Colonic mucosa (tissue), 4 donors: Measurements from ENCODE around the gene NMT2. TPM values are rescaled to one million over a fixed set of nuclear protein-coding genes. Genes with fewer than 3 reads are reported as not detected.

Experiments used
- DNase-seq: peaks from one replicate; pipeline ENCODE4 v3.0.0-alpha.2; 2020
- H3K27ac ChIP-seq: fragments of 200-600 bp; one replicate; pipeline ENCODE4 v1.8.0; 2021
- H3K27me3 ChIP-seq: fragments of 200-600 bp; one replicate; pipeline ENCODE4 v1.8.0; 2021
- H3K36me3 ChIP-seq: fragments of 200-600 bp; one replicate; pipeline ENCODE4 v1.8.0; 2021
- H3K4me1 ChIP-seq: fragments of 200-600 bp; one replicate; pipeline ENCODE4 v1.8.0; 2021; ENCODE audit warnings: mild to moderate bottlenecking
- H3K4me3 ChIP-seq: fragments of 200-600 bp; one replicate; pipeline ENCODE4 v1.8.0; 2021
- H3K9ac ChIP-seq, 2 donors: one replicate each; pipeline ENCODE4 v1.7.0; 2013; ENCODE audit warnings: control low read depth in 2 of 2, low read depth in 2 of 2, low read length in 2 of 2
- H3K9me3 ChIP-seq: fragments of 200-600 bp; one replicate; pipeline ENCODE4 v1.8.0; 2021
- CTCF ChIP-seq: fragments of 200-600 bp; IDR thresholded peaks from one replicate; pipeline ENCODE4 v1.8.0; 2022; ENCODE audit warnings: antibody characterized with exemption, mild to moderate bottlenecking
- intact Hi-C: fragments of 100-400 bp; cut with DNase I; formaldehyde crosslinking; loops from one replicate; pipeline ENCODE4 v1.14.1; 2022
- total RNA-seq, 2 donors: library from RNA; stranded (reverse); fragmentation: NEBNext Ultra II Directional in 1 of 2; extraction: Animal tissue kit (Norgen Biotek cat#: 25700) in 1 of 2; gene quantifications; one replicate each; pipeline ENCODE4 v1.2.1, GENCODE V29; 2021
- donor health status: healthy.
- donor health status: DM: no; HTN: no; CAD: no.
- donor health status: DM: no; HTN: no; CAD: no.

The NMT2 gene
- total RNA-seq, 2 donors from 2014 or later, result 12.4 to 14.4 TPM

- intact Hi-C loops, result no loop called here
- H3K36me3 ChIP-seq, result no peaks in the 10 kb centered on the region
- H3K9me3 ChIP-seq, result no peaks in the 10 kb centered on the region
- no peak for TF ChIP-seq CTCF
- no peak overlapping the region for H3K27ac ChIP-seq
- H3K27me3 ChIP-seq, result no peaks in the 10 kb centered on the region
- no peak overlapping the region for H3K9ac ChIP-seq
- no peak for DNase-seq
- H3K4me3 ChIP-seq, result no peak overlapping the region
- no peaks in the 10 kb centered on the region for H3K4me1 ChIP-seq
These were observed 30.9 kb downstream of the NMT2 start for GRCh38 chr10:15137636-15138035.

DNA sequence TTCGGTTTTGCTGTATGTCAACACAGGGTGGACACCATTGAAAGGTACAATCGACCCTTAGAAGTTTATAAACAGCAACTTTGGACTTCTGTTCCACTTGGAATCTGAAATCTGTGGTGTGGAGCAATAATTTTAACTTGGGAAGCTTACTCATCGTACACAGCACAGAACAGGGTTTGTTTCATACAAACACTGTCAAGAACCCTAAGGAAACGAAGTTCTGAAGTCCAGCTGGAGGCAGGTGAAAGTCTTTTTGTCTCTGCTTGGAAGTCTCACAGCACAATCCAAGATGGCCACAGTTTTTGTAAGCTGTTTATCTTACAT lies 31.5 kb downstream of the NMT2 start:
- no peak overlapping the region for H3K4me3 ChIP-seq
- no peak overlapping the region for H3K9ac ChIP-seq
- H3K27me3 ChIP-seq, result no peaks in the 10 kb centered on the region
- intact Hi-C loops, result no loop called here
- H3K27ac ChIP-seq, result no peak overlapping the region
- no peaks in the 10 kb centered on the region for H3K9me3 ChIP-seq
- H3K4me1 ChIP-seq, result no peaks in the 10 kb centered on the region
- no peak for DNase-seq
- no peak for TF ChIP-seq CTCF
- no peaks in the 10 kb centered on the region for H3K36me3 ChIP-seq

DNA sequence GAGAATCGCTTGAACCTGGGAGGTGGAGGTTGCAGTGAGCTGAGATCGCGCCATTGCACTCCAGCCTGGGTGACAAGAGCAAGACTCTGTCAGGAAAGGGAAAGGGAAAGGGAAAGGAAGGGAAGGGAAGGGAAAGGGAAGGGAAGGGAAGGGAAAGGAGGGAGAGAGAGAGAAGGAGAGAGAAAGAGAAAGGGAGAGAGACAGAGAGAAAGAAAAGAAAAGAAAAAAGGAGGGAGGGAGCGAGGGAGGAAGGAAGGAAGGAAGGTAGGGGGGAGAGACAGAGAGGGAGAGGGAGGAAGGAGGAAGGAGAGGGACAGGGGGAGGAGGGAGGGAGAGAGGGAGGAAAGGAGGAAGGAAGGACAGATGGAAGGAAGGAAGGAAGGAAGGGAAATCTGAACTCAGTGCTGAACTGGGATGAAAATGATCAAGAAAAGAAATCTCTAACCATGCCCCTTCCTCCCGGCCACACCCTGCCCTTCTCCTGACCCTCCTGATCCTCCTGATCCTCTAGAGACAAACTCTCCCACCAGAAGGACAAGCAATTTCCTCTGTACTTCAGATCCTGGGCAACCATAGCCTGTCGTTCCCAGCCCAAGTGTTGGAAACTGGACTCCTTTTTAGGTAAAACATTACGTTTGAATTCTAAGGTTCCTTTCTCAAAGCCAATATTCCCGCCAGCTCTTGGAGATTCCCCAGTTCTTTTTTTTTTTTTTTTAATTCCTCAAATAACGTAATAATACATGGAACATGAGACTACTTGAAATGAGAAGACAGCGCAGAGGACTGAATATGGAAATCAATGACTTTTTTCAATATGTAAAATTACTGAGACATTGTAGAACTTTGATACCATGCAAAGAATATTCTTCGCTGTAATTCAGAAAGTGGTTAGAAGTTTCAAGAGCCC lies 32.1 kb downstream of the NMT2 start:
- Histone ChIP-seq H3K27ac (no peak overlapping the region), H3K36me3 (no peaks in the 10 kb centered on the region), H3K4me1 (no peaks in the 10 kb centered on the region), H3K9me3 (no peaks in the 10 kb centered on the region), H3K27me3 (no peaks in the 10 kb centered on the region), H3K9ac (no peak overlapping the region), H3K4me3 (no peak overlapping the region)
- DNase-seq, result no peak
- TF ChIP-seq CTCF, result no peak
- intact Hi-C loops, result no loop called here

DNA sequence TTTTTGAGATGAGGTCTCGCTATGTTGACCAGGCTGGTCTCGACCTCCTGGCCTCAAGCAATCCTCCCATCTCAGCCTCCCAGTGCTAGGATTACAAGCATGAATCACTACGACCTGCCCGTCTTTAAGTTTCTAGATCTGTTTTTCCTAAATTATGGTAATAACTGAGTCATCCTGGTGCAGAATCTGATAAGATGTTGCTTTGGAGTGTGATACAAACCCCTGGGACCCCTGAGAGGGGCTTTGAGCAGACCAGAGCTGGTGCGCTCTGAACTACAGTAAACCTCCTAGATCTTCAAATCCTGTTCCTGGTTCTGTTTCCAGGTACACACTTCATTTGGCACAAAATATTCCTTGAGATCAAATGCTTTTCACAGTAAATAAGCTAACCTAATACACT lies 37.2 kb downstream of the NMT2 start:
- Histone ChIP-seq H3K36me3 (no peaks in the 10 kb centered on the region), H3K4me3 (no peak overlapping the region), H3K4me1 (no peaks in the 10 kb centered on the region), H3K9me3 (no peaks in the 10 kb centered on the region), H3K27me3 (no peaks in the 10 kb centered on the region), H3K9ac (no peak overlapping the region), H3K27ac (no peak overlapping the region)
- intact Hi-C loops, result no loop called here
- no peak for TF ChIP-seq CTCF
- no peak for DNase-seq

DNA sequence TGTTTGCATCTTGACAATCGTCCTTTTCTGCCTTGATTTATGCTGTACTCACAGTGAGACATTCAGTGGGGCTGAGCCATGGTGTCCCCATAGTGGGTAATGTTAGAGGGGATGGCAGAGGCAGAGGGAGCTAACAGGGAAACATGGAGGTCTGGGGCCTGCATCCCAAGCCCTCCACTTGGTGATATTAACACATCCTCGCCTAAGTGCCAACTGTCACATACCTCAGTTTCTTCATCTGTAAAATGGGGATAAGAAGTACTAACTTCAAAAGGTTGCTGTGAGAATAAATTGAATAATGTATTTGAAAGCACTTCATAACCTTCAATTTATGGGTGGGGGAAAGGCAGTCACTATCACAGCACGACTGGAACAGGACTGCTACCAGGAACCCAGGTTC lies 43.6 kb downstream of the NMT2 start:
- intact Hi-C loops, result no loop called here
- Histone ChIP-seq H3K4me1 (no peaks in the 10 kb centered on the region), H3K27ac (no peak overlapping the region), H3K9me3 (no peaks in the 10 kb centered on the region), H3K9ac (no peak overlapping the region), H3K27me3 (no peaks in the 10 kb centered on the region), H3K36me3 (no peaks in the 10 kb centered on the region), H3K4me3 (no peak overlapping the region)
- no peak for TF ChIP-seq CTCF
- DNase-seq, result no peak
